GM10847 (cell line): Measurements from ENCODE around the gene WNT1.

ENCODE experiments used
- POLR2A ChIP-seq: IDR thresholded peaks from 2 replicates; pipeline ENCODE4 v1.6.1; 2011; ENCODE audit not compliant: insufficient read length; ENCODE audit errors: extremely low read depth

Gene WNT1

DNA sequence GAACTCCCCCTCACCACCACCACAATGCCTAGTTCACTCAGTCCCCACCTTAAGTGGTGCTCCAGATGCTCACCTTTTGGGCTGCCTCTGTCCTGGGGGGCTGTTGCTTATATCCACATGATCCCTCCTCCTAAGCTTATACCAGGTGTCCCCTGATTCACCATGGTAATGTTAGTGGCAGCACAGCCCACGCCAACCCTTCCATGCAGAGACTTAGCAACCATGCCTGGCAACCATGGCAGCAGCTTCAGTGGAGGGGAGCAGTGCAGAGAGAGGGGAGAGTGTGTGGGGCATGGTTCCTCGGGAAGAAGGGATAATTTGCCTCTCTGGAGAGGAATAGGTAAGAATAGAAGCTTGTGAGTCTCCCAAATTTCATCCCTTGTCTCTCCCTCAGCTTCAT lies 22.2 kb downstream of the WNT1 start:
- TF ChIP-seq POLR2A: no peak

DNA sequence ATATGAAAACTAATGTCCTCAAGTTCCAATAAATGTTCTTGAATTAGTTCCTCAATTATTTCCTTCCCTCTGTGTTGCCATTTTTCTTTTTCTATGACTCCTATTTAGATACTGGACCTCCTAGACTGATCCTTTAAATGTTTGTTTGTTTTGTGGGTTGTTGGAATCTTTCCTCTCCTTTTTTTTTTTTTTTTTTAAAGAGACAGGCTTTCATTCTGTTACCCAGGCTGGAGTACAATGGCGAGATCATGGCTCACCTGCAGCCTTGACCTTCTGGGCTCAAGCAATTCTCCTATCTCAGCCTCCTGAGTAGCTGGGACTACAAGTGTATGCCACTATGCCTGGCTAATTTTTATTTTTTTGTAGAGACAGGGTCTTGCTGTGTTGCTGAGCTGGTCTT lies 30.8 kb downstream of the WNT1 start:
- no peak for TF ChIP-seq POLR2A

DNA sequence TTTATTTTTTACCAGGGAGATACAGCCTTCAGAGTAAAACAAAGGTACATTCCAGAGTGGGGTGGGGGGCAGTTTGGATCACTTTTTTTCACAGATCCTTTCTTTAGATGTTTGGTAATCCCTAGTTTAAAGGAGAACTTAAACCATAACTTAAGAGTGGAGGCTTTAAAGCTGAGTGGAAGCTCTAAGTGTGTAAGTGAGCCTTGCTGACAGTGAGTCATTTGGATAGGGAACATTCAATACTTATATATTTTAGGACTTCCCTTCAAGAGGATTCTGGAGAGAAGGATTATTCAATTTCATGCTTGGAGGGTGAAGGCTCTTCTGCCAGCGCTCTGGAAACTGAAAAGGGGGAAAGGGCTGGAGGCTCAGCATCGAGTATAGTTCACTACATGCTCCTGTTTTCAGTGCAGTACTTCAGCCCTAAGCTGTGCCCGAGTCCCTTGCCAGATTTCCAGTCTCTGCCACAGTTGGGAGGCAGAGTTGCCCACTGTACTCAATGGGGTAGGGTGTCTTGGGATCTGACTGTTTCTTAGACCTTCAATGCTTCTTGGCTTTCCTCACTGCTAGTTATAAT lies 32.1 kb downstream of the WNT1 start:
- no peak for TF ChIP-seq POLR2A

DNA sequence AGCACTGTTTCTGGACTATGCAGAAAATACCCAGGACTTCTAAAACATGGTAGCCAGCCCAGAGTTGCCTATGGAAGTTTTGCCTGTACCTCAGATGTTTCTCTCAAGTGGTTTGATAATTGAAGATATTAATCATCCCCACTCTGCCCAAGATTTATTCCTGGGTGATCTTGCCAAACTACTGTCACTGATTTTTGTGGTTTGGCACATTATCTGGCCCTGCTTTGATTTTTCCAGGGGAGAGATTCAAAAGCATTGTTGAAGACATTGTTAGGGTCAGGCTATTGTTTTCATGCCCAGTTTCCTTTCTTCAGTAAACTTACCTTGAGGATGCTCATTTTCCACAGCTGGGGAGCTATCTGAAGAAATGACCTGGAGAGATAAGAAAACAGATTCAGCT lies 34.6 kb downstream of the WNT1 start:
- no peak for TF ChIP-seq POLR2A

DNA sequence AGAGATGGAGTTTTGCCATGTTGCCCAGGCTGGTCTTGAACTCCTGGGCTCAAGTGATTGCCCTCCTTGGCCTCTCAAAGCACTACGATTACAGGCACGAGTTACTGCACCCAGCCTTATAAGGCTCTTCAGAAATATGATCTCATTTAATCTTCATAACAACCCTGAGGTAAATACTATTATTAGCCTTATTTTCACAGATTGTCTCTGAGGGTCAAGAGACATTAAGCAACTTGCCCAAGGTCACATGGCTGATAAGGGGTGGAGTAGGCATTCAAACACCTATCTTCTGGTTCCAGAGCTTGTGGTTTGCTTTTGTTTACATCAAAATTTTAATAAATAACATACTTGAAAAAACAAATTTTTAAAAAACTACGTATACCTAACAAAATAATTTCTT lies 35.3 kb downstream of the WNT1 start:
- no peak for TF ChIP-seq POLR2A

DNA sequence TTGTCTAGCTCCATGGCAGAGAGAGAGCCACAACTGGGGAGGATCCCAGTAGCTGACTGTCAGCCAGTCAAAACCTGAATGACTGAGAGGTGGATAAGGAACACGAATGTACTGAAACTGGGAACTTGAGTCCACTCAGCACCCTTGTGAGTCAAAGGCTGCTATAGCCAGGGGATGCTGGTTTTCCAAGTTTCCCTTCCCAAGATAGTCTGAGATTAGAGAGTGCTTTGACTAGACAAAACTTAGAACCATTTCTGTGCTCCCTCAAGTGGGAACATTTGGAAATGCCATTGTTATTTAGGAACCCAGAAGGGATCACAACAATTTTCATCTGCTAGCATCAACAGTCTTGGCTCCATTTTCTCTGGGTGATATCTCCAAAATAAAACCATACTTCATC lies 36.4 kb downstream of the WNT1 start:
- TF ChIP-seq POLR2A: no peak

DNA sequence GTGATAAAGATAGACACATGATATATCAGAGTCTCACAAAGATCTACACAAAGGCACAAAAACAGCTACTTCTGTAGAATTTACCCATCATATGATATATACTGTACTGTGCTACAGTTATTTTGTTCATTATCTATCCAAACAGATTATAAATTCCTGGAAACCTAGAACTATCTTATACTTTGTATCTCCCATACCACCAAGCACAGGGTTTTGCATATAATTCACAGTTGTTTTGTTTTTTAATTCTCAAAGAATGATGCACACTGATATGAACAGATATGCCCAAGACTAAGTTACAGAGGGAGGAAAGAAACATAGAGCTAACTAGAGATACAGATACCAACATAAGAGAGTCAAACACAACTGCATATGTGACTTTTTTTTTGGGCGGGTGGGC lies 37.1 kb downstream of the WNT1 start:
- TF ChIP-seq POLR2A: no peak

DNA sequence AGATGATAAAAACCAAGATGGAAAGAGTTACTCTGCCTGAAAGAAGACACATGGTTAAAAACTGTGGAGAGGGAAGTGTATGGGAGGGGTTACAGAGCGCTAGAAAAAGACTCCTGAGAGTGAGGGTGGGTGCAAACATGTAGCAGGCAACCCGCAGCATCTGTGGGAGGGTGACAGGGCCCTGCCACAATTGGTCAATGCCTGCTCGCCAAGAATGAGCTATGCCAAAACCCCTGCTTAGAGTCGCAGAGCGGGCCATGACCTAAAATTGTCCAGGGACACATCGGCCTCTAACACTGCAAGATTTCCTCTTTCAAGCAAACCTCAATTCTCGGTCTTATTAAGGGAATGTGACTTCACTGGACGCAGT lies 39.8 kb downstream of the WNT1 start:
- no peak for TF ChIP-seq POLR2A

DNA sequence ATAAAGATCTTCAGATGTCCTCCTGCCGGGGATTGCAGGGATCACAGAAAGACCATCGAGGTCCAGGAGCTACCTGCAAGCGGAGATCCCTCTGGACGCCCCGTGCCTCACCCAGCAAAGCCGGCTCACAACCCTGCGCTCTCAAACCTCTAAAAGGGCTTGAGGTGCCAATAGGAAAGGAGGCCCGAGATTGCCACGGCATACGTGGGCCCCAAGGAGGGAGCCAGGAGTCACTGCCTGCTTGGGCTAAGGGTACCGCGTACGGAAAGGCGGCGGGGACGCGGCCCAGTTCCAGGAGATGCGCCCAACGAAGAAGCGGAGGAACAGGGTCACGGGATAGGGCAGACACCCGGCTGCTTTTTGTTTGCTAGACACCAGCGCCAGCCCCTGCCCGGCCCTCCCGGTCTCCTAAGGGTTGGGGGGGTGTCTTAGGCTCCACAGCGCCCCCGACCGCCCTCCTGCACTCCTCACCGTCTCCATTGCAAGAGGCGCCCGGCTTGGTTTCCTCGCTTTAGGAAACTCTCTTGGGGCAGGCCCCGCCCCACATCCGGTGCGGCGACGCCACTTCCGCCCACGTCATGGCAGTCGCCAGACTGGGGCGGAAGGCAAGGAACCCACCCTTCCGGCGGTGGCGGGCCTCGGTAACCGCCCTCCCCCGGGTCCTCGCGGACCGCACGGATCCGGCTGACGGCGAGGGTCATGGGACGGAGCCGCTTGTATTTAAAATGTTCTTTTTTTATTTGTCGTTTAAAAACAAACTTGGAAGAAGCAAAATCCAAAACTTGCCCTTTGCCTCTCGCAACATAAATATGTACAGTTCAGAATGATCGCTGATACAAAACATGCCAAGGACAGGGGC lies 40.4 kb downstream of the WNT1 start, which contains the start of gene PRKAG1:
Gene PRKAG1, minus strand, starts transcription at position 516 of the 859 bp plus-strand sequence. Its CDS starts 36 bp downstream, at position 480.
- TF ChIP-seq POLR2A: peak; percentile 82

DNA sequence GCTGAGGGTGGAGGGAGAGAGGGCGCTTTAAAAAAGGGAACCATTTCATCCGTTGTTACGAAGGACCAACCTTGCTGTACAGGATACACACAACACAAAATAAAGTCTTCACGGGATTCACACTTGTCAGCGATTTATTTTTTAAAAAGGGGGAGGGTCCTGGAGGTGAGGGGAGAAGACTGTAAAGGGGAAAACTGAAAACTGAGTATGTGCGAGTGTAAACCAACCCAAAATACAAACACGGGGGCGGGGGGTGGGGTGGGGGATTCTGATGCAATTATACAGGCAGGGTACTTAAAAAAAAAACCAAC lies 41.0 kb downstream of the WNT1 start:
- no peak for TF ChIP-seq POLR2A

DNA sequence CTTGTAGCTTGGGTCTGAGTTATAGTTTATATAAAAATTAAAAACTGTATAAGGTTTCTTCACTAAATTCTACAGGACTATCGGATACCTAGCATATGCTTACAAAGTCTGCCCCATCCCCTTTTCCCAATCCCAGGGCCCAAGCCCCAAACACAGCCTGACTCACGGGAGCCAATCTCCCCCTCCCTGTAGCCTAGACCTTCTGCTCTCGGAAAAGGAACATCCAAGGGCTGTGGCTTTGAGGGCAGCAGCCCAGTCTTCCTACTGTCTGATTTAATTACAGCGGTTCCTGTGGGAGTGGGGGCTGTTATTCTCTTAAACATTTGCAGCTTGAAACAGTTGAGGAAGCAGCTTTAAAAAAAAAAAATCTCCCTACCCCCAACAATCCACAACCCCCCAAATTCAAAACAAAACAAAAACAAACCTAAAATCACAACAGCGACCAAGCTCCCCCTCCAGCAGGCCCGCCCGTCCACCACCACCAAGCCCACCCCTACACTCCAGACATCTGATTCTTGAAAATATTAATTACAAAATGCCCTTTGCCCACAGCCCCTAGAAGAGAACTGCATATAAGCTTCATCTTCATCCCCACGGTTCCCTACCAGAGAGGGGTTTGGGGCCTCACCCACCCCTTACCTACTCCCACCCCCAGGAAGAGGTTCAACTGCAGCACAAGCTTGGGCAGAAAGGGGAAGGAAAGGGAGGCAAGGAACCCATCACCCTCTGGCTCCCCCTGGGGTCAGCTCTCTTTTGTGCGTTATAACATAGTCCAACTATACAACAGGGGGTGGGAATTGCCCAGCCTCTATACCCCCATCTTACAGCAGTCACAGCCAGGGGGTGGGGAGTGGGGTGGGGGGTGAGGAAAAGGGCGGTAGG lies 41.6 kb downstream of the WNT1 start:
- no peak for TF ChIP-seq POLR2A

DNA sequence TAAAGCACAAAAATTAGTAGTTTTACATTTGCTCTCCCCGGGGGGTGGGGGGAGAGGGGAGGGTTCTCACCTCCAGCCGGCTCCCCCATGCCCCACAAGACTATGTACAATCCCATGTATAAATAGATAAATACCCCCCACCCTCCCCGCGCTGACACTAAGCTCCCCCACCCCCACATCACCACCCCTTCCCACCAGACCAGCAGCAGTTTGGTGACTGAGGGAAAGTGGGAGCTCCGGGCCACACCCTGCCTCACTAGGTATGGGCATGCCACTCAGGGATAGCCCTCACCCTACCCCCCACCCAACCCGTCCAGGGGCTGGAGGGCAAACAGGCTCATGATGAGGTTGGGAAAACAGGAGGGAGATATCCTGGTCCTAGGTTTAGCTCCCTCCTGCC lies 42.3 kb downstream of the WNT1 start:
- no peak for TF ChIP-seq POLR2A

DNA sequence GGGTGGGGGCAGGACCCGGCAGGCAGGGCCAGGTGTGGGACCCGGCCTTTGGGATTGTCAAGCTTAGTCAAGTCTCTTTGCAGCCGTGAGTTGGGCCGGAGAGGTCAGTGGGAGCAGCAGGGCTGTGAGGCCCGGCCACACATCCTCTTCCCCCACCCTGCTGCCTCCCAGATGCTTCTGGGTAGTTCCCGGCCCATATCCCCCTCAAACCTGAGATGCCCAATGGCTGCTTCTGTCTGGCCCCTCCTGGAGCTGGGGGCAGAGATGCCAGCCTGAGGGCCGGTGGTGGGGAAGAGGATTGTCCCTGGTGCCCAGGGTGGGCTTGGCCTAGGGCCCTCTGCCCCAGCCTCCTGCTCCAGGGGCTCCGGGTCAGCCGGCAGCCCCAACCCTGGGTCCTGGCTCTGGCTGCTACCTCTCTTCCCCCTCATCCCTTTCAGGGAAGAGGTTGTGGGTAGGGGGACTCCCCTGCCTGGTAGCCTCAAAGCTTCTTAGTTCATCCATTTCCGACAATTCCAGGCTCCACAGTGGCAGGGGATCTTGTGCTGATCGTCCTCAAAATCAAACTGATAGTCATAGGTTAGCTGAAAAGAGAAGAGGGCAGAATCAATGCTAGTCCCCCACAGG lies 43.3 kb downstream of the WNT1 start:
- no peak for TF ChIP-seq POLR2A

DNA sequence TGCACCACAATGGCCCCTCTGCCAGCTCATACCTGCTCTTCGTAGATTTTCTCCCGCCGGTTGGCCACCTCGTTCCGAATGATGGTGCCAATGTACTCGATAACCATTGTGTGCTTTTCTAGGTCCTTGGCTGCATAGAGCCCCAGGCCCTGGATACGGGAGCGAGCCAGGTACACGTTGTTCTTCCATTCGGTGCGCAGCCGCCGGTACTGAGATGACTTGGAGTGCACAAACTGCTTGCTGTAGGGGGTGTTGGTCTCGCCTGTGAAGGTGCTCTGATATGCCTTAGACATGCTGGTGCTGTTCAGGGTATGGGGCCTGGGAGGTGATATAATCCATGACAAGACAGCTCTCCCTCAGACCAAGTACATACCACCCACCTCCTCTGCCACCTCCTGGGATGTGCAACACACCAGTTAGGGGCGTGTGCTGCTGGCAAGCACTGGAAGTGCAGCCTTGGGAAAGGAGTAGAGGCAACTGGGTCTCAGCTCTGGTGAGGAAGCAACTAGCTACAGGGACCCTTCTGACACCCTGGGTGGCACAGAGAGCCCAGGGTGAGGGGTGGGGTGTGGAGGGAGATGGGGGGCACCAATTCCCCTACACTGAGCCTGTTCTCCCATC lies 44.5 kb downstream of the WNT1 start:
- no peak for TF ChIP-seq POLR2A

DNA sequence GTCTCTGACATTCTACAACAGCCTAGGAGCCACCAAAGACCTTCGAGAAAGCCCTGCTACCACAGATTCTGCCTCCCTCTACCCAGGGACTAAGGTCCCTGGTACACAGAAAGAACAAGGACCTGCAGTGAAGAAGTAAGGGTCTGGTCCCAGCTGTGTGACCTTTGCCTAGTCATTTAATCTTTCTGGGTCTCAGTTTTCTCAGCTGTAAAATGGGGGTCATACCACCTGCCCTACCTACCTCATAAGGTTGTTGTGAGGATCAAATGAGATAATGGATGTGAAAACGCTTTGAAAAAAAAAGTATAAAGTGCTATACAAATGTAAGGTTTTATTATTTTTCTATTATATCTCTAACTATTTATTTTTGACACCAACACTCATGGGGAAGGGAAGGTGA lies 45.7 kb downstream of the WNT1 start:
- TF ChIP-seq POLR2A: no peak
